ENCODE data around the gene MTPN.

The MTPN gene

GRCh38 chr7:135990258-135990657, 13.1 kb upstream of the MTPN start:
- DNase-seq, result no peak

- DNase-seq, result no peak
These were observed 4.9 kb upstream of the MTPN start for GRCh38 chr7:135981958-135982646.

DNA sequence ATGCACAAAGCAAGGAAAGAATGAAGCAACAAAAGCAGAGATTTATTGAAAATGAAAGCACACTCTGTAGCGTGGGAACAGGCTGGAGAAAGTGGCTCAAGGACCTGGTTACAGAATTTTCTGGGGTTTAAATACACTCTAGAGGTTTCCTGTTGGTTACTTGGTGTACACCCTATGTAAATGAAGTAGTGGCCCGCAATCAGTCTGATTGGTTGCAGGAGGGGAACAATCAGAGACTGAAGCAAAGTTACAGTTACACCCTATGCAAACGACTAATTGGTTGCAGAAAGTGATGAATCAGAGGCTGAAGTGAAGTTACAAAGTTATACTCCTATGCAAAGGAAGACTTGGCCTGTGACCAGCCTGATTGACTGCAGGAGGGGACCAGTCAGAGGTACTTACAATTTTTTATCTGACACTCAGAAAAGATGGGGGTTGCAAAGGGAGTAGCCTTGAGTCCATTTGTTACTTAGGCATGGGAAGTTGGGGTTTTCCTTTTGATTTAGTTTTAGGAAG, 3.6 kb upstream of the MTPN start:
- no peak for DNase-seq

GRCh38 chr7:135980012-135980551, 2.9 kb upstream of the MTPN start:
- DNase-seq, result no peak

DNA sequence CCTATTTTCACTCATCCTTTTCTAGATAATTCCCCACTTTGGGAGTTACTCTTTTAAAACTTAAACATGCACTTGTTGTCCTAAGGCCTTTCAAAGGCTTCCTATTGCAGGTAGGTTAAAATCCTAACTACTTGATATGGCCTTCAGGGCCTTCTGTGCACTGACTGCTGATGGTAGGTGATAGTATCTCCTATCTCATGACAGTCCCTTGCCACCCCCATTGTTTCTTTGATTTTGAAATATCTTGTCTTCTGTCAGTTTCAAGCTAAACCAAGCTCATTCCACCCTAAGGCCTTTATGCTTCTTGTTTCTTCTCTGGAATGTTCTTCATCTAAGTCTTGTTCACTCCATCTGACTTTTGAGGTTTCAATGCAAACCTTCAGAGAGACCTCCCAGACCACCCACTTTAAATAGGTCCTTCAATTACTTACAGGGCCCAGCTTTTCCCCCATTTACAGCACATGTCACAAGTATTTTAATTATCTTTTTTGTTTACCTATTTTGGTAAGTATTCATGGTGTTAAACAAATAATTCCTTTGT, 2.4 kb upstream of the MTPN start:
- no peak for DNase-seq

- DNase-seq, result no peak
These were observed 1.5 kb upstream of the MTPN start for GRCh38 chr7:135978624-135979023.

DNA sequence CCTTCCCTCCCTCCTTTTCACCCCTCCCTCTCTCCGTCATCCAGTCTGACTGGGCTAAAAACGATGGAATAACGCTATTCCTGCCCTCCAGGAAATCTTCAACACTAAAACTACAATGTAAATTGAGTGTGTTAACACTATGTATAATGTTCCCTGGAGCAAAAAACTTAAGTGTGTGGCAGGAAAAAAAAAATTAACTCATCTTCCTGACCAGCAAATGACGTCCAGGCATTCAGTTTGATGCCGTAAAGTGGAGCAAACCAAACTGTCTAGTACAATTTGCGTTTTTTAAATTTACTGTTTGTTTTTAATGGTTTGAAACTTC, 545 bp upstream of the MTPN start:
- DNase-seq, result no peak

DNA sequence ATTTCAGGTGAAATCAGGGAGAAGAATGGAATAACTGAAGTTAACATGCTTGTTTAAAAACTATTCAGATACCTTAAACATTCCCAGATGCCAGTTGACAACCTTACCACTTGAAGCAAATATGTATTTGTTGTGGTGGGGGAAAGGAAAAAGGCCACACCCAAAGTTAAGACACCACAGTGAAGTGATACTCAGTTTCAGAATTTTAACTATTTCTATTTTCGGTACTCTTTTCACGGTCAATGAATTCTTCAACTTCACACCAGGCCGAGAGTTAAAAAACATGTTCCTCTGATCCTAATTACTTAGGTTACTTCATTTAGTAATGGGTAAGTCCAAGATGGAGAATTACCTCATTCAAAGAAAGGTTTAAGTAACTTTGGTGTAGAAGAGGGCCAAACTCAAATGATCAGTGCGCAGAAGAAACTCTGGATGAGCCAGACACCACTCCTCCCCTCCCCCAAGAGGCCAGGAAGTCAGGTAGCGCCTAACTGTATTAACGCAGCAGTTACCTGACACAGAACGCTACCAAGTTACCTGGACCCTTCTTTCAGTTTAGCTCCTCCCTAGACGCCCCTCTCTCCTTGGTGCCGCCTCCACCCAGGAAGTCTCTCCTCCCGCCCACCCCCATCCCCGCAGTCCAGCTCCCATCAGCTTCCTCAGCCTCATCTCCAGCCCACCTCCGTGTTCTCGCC, 700 bp downstream of the MTPN start:
- DNase-seq, result peak in 1 of 58 donors; percentile 33

GRCh38 chr7:135975166-135975565, 2.0 kb downstream of the MTPN start:
- no peak for DNase-seq

- no peak for DNase-seq
These were observed 2.5 kb downstream of the MTPN start for GRCh38 chr7:135974667-135975066.

DNA sequence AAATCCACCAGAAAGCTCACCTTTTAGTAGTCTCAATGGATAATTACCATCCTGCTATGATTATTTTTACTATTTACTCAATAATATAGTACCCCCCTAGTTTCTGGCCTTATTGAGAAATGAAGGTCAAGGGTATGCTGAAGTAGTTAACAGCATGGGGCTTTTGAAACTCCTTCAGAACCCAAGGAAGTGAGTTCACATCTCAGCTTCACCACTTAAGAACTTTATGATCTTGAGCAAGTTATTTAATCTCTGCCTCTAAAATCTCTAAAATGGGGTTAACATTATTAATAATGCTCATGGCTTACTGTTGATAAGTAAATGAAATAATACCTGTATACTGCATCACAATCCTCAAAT, 5.8 kb downstream of the MTPN start:
- no peak for DNase-seq

DNA sequence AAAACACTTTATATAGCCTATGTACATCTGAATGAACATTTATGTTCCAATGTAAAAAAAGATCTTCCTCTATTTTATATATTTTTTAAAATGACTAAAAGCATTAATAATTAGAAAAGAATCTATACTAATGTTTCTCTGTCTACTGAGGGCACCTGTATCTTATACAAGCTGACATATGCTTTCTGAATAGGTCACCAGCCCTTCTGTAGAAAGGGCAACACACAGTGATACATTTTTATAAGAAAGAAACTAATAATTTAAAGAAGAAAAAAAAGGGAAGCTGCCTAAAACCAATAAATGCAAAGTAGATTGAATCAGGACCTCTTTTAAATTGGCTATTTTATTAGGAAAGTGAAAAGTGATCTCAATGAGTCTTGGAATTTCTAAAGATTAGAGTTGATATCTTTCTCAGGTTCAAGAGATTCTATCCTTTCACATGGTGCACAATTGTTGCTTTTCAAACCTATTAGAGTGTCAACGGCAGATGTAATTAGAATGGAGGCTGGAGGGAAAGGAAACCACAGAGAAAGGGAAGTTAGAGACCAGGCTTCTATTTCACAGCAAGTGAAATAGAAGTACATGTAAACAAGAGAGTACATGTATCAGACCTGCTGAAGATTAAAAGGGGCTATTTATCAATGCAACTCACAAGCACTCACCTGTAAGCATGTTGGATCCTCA, 6.3 kb downstream of the MTPN start:
- no peak for DNase-seq

- no peak for DNase-seq
These were observed 7.1 kb downstream of the MTPN start for GRCh38 chr7:135970045-135970444.

GRCh38 chr7:135966341-135967043, 10.7 kb downstream of the MTPN start:
- no peak for DNase-seq

- DNase-seq, result no peak
These were observed 11.6 kb downstream of the MTPN start for GRCh38 chr7:135965602-135966001.

DNA sequence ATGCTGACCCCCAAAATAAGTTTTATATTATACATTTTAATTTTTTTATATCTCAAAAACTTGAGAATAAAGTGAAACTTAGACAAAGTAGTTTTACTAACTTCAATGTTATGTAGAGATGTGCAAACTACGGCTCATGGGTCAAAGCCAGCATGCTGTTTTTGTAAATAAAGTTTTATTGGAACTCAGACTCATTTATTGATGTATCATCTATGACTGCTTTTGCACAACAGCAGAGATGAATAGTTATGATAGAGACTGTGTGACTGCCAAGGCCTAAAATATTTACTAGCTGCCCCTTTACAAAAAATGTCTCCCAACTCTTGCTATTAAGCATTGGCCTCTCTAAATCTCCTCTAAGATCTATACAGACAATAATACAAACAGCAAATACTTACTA, 12.4 kb downstream of the MTPN start:
- no peak for DNase-seq

DNA sequence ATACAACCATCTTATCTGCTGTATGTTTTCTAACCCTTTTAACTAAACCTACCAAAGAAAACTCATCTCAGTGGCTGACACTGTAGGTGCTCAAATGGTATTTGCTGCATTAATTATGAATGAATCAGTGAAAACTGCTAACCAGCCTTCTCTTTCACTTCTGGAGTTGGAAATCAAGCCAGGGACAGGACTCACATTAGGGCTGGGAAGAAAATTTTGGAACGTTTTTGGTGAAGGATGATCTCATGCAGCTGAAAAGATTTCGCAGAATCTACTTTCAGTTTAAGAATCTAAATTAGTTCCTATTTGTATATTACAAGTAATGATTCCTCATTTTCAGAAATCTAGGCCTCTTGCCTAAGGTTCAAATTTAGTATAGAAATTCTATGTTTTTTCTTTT, 12.9 kb downstream of the MTPN start:
- DNase-seq, result no peak

DNA sequence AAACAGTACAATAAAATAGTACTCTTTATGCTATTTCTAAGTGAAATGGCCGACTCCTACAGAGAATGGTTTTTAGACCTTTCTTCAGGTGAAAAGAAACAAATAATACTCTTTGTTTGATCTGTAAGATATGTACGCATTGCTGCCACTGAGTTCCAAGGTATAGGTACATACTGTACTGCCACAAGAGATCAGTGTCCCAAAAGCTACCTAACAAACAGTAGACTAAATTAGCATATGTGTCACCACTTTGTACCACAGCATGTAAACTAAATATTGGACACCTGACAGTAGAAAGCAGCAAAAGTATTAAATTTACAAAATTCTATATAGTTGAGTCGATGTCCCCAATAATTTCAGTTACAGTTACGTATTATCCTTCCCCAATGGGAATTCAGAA, 14.4 kb downstream of the MTPN start:
- no peak for DNase-seq

DNA sequence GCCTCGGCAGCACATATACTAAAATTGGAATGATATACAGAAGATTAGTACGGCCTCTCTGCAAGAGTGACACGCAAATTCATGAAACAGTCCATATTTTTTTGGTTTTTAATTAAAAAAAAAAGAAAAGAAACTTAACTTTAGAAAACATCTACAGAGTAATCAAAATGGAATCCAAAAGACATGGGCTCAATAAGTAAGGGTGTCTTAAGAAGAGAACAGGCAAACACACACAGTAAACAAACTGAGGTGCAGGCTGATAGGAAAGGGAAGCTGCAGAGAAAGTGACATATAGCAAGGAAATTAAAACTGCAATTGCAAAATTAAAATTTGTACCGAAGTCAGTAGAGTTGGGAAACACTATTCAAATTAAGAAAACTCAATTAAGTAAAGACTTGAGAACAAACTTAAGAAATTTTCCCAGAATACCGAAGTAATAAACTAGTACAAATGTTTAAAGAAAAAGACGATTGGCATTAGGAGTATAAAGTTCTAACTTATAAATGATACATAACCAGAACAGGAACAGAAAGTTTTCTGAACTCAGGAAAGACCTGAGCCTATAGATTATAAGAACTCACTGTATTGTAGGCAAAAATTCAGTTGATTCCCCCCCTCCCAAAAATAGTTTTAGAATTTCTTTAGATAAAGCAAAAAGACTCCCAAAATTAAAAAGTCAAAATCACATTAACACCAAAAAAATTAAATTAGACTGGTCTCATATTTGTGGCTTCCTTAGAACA, 16.3 kb downstream of the MTPN start:
- no peak for DNase-seq

DNA sequence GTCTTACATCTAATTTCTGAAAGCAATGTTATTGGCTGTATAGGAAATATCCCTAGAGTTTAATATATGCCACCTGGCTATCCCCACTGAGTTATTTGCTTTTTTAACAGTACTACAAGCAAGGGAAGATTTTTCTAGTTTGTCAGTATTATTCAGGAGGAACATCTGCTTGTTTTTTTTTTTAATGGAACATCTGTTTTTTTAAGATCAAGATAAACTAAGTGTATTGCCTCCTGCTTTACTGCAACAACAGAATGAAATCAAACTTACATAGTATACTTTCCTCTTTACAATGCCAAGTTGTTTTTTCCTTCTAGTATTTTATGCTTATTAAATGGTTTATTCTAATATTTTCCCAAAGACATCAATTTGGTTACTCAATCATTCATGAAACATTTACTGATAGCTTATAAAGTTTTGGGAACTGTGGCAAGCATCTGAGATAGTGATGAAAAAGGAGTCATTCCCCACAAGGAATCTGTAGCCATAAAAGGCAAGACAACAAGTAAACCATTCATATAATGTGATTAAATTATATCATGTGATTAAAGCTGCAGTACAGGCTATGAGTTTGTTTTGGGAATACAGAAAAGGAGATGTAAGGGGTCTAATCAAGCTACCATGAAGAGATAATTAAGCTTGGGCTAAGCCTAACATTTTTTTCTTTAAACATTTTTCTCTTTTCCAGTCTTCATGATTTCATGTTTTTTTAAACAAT, 17.4 kb downstream of the MTPN start:
- DNase-seq, result no peak
